SU-DHL-6 (cell line): ENCODE data around the gene MIA3.
A peak's percentile ranks its signal among the peaks of the same experiment; 100 is the strongest.

Experiments used
- H2AFZ ChIP-seq: fragments of 200-600 bp; sonication (generic); 2 replicates; pipeline ENCODE4 v1.6.1; 2014; ENCODE audit warnings: low read depth, mild to moderate bottlenecking, moderate library complexity, mixed read lengths, antibody characterized with exemption, low read length; ENCODE audit not compliant: severe bottlenecking
- H3F3A ChIP-seq: fragments of 200-600 bp; shearing (Covaris generic); 2 replicates; pipeline ENCODE4 v1.6.0; 2016; ENCODE audit warnings: antibody characterized with exemption, mild to moderate bottlenecking; ENCODE audit not compliant: insufficient read depth
- H3K27ac ChIP-seq: fragments of 200-600 bp; sonication (generic); 2 replicates; pipeline ENCODE4 v1.5.1; 2016; ENCODE audit warnings: low read depth, mild to moderate bottlenecking, low read length, moderate library complexity, mixed read lengths
- H3K27me3 ChIP-seq: fragments of 200-600 bp; sonication (generic), shearing (Covaris generic); 2 replicates; pipeline ENCODE4 v1.6.0; 2014; ENCODE audit warnings: mild to moderate bottlenecking, low read length
- H3K36me3 ChIP-seq: fragments of 200-600 bp; sonication (generic); 2 replicates; pipeline ENCODE4 v1.6.1; 2014; ENCODE audit warnings: mild to moderate bottlenecking, low read length, mixed read lengths
- H3K4me2 ChIP-seq: fragments of 300-600, 200-600 bp; shearing (Covaris generic), sonication (generic); 2 replicates; pipeline ENCODE4 v1.6.0; 2014; ENCODE audit warnings: low read length, low read depth, mild to moderate bottlenecking; ENCODE audit not compliant: poor library complexity, severe bottlenecking
- H3K4me3 ChIP-seq: fragments of 200-600 bp; sonication (generic); 2 replicates; pipeline ENCODE4 v1.5.1; 2014; ENCODE audit warnings: antibody characterized with exemption, low read length, mild to moderate bottlenecking, mixed read lengths; ENCODE audit not compliant: insufficient read depth, poor library complexity, severe bottlenecking
- H3K79me2 ChIP-seq: fragments of 200-600 bp; sonication (generic); 2 replicates; pipeline ENCODE4 v1.6.1; 2014; ENCODE audit warnings: mild to moderate bottlenecking, low read length, moderate library complexity; ENCODE audit not compliant: insufficient read depth
- H3K9ac ChIP-seq: fragments of 200-600 bp; sonication (generic); 2 replicates; pipeline ENCODE4 v1.7.0; 2014; ENCODE audit warnings: mild to moderate bottlenecking, low read length
- H3K9me2 ChIP-seq: fragments of 200-600 bp; sonication (generic); replicated peaks from 2 replicates; pipeline ENCODE4 v1.6.1; 2014; ENCODE audit warnings: low read length; ENCODE audit not compliant: insufficient read depth
- H3K9me3 ChIP-seq: fragments of 200-600 bp; sonication (generic); 2 replicates; pipeline ENCODE4 v1.6.1; 2014; ENCODE audit warnings: low read length, mixed read lengths; ENCODE audit not compliant: insufficient read depth
- H4K20me1 ChIP-seq: fragments of 200-600 bp; sonication (generic); 2 replicates; pipeline ENCODE4 v1.6.1; 2014; ENCODE audit warnings: low read depth, mild to moderate bottlenecking, antibody characterized with exemption, low read length, moderate library complexity, mixed read lengths
- CTCF ChIP-seq: fragments of 200-600 bp; sonication (generic); IDR thresholded peaks from one replicate; pipeline ENCODE4 v1.5.1; 2017; ENCODE audit warnings: antibody characterized with exemption, mild to moderate bottlenecking, low read length, moderate library complexity; ENCODE audit not compliant: insufficient read depth, poor library complexity, severe bottlenecking
- EZH2phosphoT487 ChIP-seq: fragments of 200-600 bp; sonication (generic), shearing (Covaris generic); conservative IDR thresholded peaks from 2 replicates; pipeline ENCODE4 v1.6.1; 2018; ENCODE audit warnings: mild to moderate bottlenecking, antibody characterized with exemption, low read length, moderate library complexity, mixed read lengths

Gene MIA3

GRCh38 chr1:222594789-222595188, 23.1 kb upstream of the MIA3 start:
- Histone ChIP-seq H3K9me2 (no peaks in the 10 kb centered on the region), H3K9me3 (no peaks in the 10 kb centered on the region), H3F3A (no peaks in the 10 kb centered on the region), H3K27ac (no peak overlapping the region), H3K36me3 (no peaks in the 10 kb centered on the region), H3K27me3 (no peaks in the 10 kb centered on the region), H4K20me1 (no peaks in the 10 kb centered on the region), H3K4me2 (no peak overlapping the region), H3K4me3 (no peak overlapping the region), H3K79me2 (no peaks in the 10 kb centered on the region), H3K9ac (no peak overlapping the region), H2AFZ (no peak overlapping the region)
- TF ChIP-seq EZH2phosphoT487 (no peak), CTCF (no peak)

GRCh38 chr1:222596696-222597095, 21.2 kb upstream of the MIA3 start:
- Histone ChIP-seq H3F3A (no peaks in the 10 kb centered on the region), H3K9ac (no peak overlapping the region)
- TF ChIP-seq EZH2phosphoT487 = no peak
- TF ChIP-seq CTCF = no peak

GRCh38 chr1:222600281-222600680, 17.6 kb upstream of the MIA3 start:
- H3K9me3 ChIP-seq = no peaks in the 10 kb centered on the region
- no peaks in the 10 kb centered on the region for H3K36me3 ChIP-seq
- H3K4me3 ChIP-seq = no peak overlapping the region
- no peak overlapping the region for H3K4me2 ChIP-seq
- no peak overlapping the region for H2AFZ ChIP-seq
- no peak overlapping the region for H3K9ac ChIP-seq
- H3K9me2 ChIP-seq = no peaks in the 10 kb centered on the region
- no peak for TF ChIP-seq EZH2phosphoT487
- no peak for TF ChIP-seq CTCF
- H4K20me1 ChIP-seq = no peaks in the 10 kb centered on the region
- H3F3A ChIP-seq = no peaks in the 10 kb centered on the region
- no peaks in the 10 kb centered on the region for H3K79me2 ChIP-seq
- no peak overlapping the region for H3K27ac ChIP-seq
- no peaks in the 10 kb centered on the region for H3K27me3 ChIP-seq

More at GRCh38 chr1:222596696-222597095, 21.2 kb upstream of the MIA3 start:
- H3K9me3 ChIP-seq = no peaks in the 10 kb centered on the region
- H3K9me2 ChIP-seq = no peaks in the 10 kb centered on the region
- H3K4me3 ChIP-seq = no peak overlapping the region
- H2AFZ ChIP-seq = no peak overlapping the region
- no peak overlapping the region for H3K4me2 ChIP-seq
- H4K20me1 ChIP-seq = no peaks in the 10 kb centered on the region
- no peaks in the 10 kb centered on the region for H3K27me3 ChIP-seq
- H3K79me2 ChIP-seq = no peaks in the 10 kb centered on the region
- H3K27ac ChIP-seq = no peak overlapping the region
- no peaks in the 10 kb centered on the region for H3K36me3 ChIP-seq

GRCh38 chr1:222601257-222601656, 16.6 kb upstream of the MIA3 start:
- no peak overlapping the region for H3K9ac ChIP-seq
- H3K79me2 ChIP-seq = no peaks in the 10 kb centered on the region
- TF ChIP-seq CTCF (no peak), EZH2phosphoT487 (no peak)
- no peak overlapping the region for H3K27ac ChIP-seq
- no peaks in the 10 kb centered on the region for H3K9me3 ChIP-seq
- H3F3A ChIP-seq = no peaks in the 10 kb centered on the region
- H3K9me2 ChIP-seq = no peaks in the 10 kb centered on the region
- no peaks in the 10 kb centered on the region for H3K36me3 ChIP-seq
- no peak overlapping the region for H3K4me2 ChIP-seq
- peak overlapping the region; percentile 34 for H2AFZ ChIP-seq
- H3K4me3 ChIP-seq = no peak overlapping the region
- H3K27me3 ChIP-seq = no peaks in the 10 kb centered on the region
- H4K20me1 ChIP-seq = no peaks in the 10 kb centered on the region
